ENCODE measurements around the gene CHCHD10. TPM values are rescaled to one million over a fixed set of nuclear protein-coding genes. Genes with fewer than 3 reads are reported as not detected.

CHCHD10 gene
- total and polyA plus RNA-seq, 10 of the 15 experiments (the other 5 are each of a cell fraction or from before 2014, with no cell fraction given): 13.2 to 241 (median 128) TPM

DNA sequence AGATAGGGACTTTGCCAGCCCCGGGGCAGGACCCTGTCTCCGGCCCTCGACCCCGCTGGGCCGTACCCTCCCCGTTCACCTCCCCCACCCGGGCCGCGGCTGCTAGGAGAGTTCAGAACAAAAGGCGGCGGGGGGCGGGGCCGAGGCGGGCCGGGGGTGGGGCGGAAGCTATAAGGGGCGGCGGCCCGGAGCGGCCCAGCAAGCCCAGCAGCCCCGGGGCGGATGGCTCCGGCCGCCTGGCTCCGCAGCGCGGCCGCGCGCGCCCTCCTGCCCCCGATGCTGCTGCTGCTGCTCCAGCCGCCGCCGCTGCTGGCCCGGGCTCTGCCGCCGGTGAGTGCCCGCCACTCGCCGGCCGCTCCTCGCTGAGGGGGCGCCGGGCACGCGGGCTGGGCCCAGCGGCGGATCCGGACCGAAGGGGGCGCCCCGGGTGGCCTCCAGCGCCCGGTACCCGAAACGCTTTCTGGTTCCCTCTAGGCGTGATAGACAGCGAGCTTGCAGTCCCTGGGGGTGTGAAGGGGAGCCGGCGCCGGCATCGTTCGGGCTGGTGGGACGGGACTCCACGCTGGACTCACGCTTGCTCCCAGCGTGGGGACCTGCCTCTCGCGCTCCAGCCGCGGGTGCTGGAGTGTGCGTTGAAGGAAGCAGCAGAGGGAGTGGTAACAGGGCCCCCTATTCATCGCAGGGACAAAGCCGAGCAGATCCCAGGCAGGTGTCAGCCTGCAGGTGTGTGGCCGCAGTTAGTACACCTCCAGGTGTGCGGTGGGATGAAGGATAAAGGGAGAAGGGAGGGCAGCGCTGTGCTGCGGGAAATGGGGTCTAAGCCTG lies 5.1 kb upstream of the CHCHD10 start, which contains the start of gene MMP11 (continued):
- no peak for TF ChIP-seq CREM (IDR thresholded peaks at IDR 0.05; ENCODE audit: low read depth)
- TF ChIP-seq IKZF1 (conservative IDR thresholded peaks at IDR 0.05): peak; percentile 57
- TF ChIP-seq NR2F1 (conservative IDR thresholded peaks at IDR 0.05): 0 out of 2 replicates have a peak, but pooled peaks have one; percentile 5
- TF ChIP-seq, protein P1, sequence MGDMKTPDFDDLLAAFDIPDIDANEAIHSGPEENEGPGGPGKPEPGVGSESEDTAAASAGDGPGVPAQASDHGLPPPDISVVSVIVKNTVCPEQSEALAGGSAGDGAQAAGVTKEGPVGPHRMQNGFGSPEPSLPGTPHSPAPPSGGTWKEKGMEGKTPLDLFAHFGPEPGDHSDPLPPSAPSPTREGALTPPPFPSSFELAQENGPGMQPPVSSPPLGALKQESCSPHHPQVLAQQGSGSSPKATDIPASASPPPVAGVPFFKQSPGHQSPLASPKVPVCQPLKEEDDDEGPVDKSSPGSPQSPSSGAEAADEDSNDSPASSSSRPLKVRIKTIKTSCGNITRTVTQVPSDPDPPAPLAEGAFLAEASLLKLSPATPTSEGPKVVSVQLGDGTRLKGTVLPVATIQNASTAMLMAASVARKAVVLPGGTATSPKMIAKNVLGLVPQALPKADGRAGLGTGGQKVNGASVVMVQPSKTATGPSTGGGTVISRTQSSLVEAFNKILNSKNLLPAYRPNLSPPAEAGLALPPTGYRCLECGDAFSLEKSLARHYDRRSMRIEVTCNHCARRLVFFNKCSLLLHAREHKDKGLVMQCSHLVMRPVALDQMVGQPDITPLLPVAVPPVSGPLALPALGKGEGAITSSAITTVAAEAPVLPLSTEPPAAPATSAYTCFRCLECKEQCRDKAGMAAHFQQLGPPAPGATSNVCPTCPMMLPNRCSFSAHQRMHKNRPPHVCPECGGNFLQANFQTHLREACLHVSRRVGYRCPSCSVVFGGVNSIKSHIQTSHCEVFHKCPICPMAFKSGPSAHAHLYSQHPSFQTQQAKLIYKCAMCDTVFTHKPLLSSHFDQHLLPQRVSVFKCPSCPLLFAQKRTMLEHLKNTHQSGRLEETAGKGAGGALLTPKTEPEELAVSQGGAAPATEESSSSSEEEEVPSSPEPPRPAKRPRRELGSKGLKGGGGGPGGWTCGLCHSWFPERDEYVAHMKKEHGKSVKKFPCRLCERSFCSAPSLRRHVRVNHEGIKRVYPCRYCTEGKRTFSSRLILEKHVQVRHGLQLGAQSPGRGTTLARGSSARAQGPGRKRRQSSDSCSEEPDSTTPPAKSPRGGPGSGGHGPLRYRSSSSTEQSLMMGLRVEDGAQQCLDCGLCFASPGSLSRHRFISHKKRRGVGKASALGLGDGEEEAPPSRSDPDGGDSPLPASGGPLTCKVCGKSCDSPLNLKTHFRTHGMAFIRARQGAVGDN (IDR thresholded peaks at IDR 0.05): peak; percentile 33; the same call in 1 of the 2 replicates
- TF ChIP-seq BACH1 (IDR thresholded peaks at IDR 0.05; ENCODE audit: borderline replicate concordance): peak; percentile 65; the same call in 1 of the 2 replicates

DNA sequence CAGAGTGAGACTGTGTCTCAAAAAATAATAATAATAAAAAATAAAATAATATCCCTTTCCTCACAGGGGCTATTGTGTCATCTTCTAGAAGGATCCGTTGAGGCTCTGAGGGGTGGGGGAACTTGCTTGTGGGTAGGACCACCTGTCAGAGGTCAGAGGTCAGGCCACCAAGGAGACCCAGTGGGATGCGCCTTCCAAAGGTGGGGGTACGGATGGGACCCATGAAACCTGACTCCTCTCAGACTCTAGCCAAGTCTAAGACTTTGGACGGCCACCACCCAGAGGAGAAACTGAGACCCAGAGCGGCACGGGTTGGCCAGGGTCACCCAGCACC lies 4.5 kb upstream of the CHCHD10 start:
- ChIA-PET POLR2A (interaction anchor here (1.1 kb wide), 1 partner anchor 74 kb away, joined by 3 read pairs; no protein-coding TSS in a partner anchor), CTCF (interaction anchor here (0.6 to 7.5 kb wide), 5 partner anchors 9 to 76 kb away, joined by 3 to 197 read pairs (median 8); partner anchors contain the start of gene C22orf15), RAD21 (ENCODE audit: unreplicated experiment) (interaction anchor here (0.9 to 4.0 kb wide), 4 partner anchors 14 to 78 kb away, joined by 3 to 24 read pairs (median 4); no protein-coding TSS in a partner anchor), SMC1A (ENCODE audit: uncharacterized antibody, unreplicated experiment) (interaction anchor here (0.7 to 6.3 kb wide), 2 partner anchors 73 to 79 kb away, joined by 3 to 40 read pairs; no protein-coding TSS in a partner anchor)
- Histone ChIP-seq H3K27ac (ENCODE audit: control insufficient read depth, insufficient read depth) (no peak overlapping the region), H3K79me2 (ENCODE audit: control insufficient read depth, insufficient read depth, low read length) (peaks cover 7% of the 10 kb centered on the region), H3K4me2 (ENCODE audit: control insufficient read depth, insufficient read depth) (peak overlapping the region; percentile 73), H2AFZ (ENCODE audit: control insufficient read depth, low read depth, low read length) (peak overlapping the region; percentile 31; the same call in 1 of the 2 replicates), H3K4me1 (ENCODE audit: control insufficient read depth, insufficient read depth, low read length) (peaks cover 12% of the 10 kb centered on the region), H3K4me3 (peak overlapping the region; percentile 58; the same call in 1 of the 2 replicates), H3K9ac (ENCODE audit: control insufficient read depth, insufficient read depth, low read length) (no peak overlapping the region), H3K9me3 (replicated peaks; ENCODE audit: control insufficient read depth, insufficient read depth, low read length) (no peaks in the 10 kb centered on the region), H4K20me1 (ENCODE audit: control insufficient read depth, insufficient read depth) (no peaks in the 10 kb centered on the region), H3K36me3 (ENCODE audit: control insufficient read depth in 2 of 2, insufficient read depth in 2 of 2, low read length in 1 of 2) (no peaks in the 10 kb centered on the region), H3K27me3 (replicated peaks in 1 of 2; ENCODE audit: control insufficient read depth in 2 of 2, insufficient read depth in 2 of 2, low read length in 1 of 2) (peaks cover 0 to 2% of the 10 kb centered on the region in 2 experiments; a peak in 2 of 4 replicates)
- in situ Hi-C loops (cut with MboI) (no loop called here), intact Hi-C loops (cut with micrococcal nuclease; ENCODE audit: unreplicated experiment) (no loop called here)
- TF ChIP-seq RBBP5 (conservative IDR thresholded peaks at IDR 0.05) (no peak), NR2C1 (IDR thresholded peaks at IDR 0.05) (peak; percentile 54; the same call in 1 of the 2 replicates), NR2F1 (conservative IDR thresholded peaks at IDR 0.05) (peak; percentile 72; the same call in 1 of the 2 replicates)
- TF ChIP-seq, protein P2, sequence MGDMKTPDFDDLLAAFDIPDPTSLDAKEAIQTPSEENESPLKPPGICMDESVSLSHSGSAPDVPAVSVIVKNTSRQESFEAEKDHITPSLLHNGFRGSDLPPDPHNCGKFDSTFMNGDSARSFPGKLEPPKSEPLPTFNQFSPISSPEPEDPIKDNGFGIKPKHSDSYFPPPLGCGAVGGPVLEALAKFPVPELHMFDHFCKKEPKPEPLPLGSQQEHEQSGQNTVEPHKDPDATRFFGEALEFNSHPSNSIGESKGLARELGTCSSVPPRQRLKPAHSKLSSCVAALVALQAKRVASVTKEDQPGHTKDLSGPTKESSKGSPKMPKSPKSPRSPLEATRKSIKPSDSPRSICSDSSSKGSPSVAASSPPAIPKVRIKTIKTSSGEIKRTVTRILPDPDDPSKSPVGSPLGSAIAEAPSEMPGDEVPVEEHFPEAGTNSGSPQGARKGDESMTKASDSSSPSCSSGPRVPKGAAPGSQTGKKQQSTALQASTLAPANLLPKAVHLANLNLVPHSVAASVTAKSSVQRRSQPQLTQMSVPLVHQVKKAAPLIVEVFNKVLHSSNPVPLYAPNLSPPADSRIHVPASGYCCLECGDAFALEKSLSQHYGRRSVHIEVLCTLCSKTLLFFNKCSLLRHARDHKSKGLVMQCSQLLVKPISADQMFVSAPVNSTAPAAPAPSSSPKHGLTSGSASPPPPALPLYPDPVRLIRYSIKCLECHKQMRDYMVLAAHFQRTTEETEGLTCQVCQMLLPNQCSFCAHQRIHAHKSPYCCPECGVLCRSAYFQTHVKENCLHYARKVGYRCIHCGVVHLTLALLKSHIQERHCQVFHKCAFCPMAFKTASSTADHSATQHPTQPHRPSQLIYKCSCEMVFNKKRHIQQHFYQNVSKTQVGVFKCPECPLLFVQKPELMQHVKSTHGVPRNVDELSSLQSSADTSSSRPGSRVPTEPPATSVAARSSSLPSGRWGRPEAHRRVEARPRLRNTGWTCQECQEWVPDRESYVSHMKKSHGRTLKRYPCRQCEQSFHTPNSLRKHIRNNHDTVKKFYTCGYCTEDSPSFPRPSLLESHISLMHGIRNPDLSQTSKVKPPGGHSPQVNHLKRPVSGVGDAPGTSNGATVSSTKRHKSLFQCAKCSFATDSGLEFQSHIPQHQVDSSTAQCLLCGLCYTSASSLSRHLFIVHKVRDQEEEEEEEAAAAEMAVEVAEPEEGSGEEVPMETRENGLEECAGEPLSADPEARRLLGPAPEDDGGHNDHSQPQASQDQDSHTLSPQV (IDR thresholded peaks at IDR 0.05): no peak
- no peak for DNase-seq (ENCODE audit: low read depth, low spot score)
- no peak for ATAC-seq
- WGBS (ENCODE audit: insufficient coverage, insufficient replicate concordance, low lambda C conversion rate, missing lambda C conversion rate): 17% methylated on average over 6 of the region's 6 CpGs
- FAIRE-seq: no peak
- no TSS peak for BruUV-seq (replicated peaks)

All from GM12878 (cell line).